ENCODE results near the gene SLC37A1.

The SLC37A1 gene

GRCh38 chr21:42572906-42573495 is 59.3 kb downstream of the SLC37A1 start:
- in situ Hi-C loops (cut with HindIII; ENCODE audit: low sequenced_read_pairs), result no loop called here

- in situ Hi-C loops (cut with HindIII; ENCODE audit: low sequenced_read_pairs), result no loop called here
Observed at GRCh38 chr21:42574234-42575027, 60.8 kb downstream of the SLC37A1 start.

- in situ Hi-C loops (cut with HindIII; ENCODE audit: low sequenced_read_pairs), result no loop called here
Observed at GRCh38 chr21:42575111-42575510, 61.5 kb downstream of the SLC37A1 start.

- in situ Hi-C loops (cut with HindIII; ENCODE audit: low sequenced_read_pairs), result no loop called here
Observed at GRCh38 chr21:42576639-42577038, 63.0 kb downstream of the SLC37A1 start.

GRCh38 chr21:42578034-42578433 is 64.4 kb downstream of the SLC37A1 start:
- in situ Hi-C loops (cut with HindIII; ENCODE audit: low sequenced_read_pairs), result no loop called here

GRCh38 chr21:42578761-42579415 is 65.2 kb downstream of the SLC37A1 start:
- in situ Hi-C loops (cut with HindIII; ENCODE audit: low sequenced_read_pairs), result no loop called here

- in situ Hi-C loops (cut with HindIII; ENCODE audit: low sequenced_read_pairs), result no loop called here
Observed at GRCh38 chr21:42579456-42580075, 65.9 kb downstream of the SLC37A1 start.

- in situ Hi-C loops (cut with HindIII; ENCODE audit: low sequenced_read_pairs), result no loop called here
Observed at GRCh38 chr21:42580076-42580792, 66.6 kb downstream of the SLC37A1 start.

- in situ Hi-C loops (cut with HindIII; ENCODE audit: low sequenced_read_pairs), result no loop called here
Observed at GRCh38 chr21:42580793-42581321, 67.2 kb downstream of the SLC37A1 start.

- in situ Hi-C loops (cut with HindIII; ENCODE audit: low sequenced_read_pairs), result no loop called here
Observed at GRCh38 chr21:42581336-42581992, 67.8 kb downstream of the SLC37A1 start.

- in situ Hi-C loops (cut with HindIII; ENCODE audit: low sequenced_read_pairs), result no loop called here
Observed at GRCh38 chr21:42581993-42582786, 68.5 kb downstream of the SLC37A1 start.

GRCh38 chr21:42582787-42583476 is 69.3 kb downstream of the SLC37A1 start:
- in situ Hi-C loops (cut with HindIII; ENCODE audit: low sequenced_read_pairs), result no loop called here

GRCh38 chr21:42583477-42584295 is 70.0 kb downstream of the SLC37A1 start:
- in situ Hi-C loops (cut with HindIII; ENCODE audit: low sequenced_read_pairs), result no loop called here

GRCh38 chr21:42584296-42584641 is 70.6 kb downstream of the SLC37A1 start:
- in situ Hi-C loops (cut with HindIII; ENCODE audit: low sequenced_read_pairs), result no loop called here

GRCh38 chr21:42585881-42586280 is 72.2 kb downstream of the SLC37A1 start:
- in situ Hi-C loops (cut with HindIII; ENCODE audit: low sequenced_read_pairs), result no loop called here

GRCh38 chr21:42586406-42586805 is 72.8 kb downstream of the SLC37A1 start:
- in situ Hi-C loops (cut with HindIII; ENCODE audit: low sequenced_read_pairs), result no loop called here

- in situ Hi-C loops (cut with HindIII; ENCODE audit: low sequenced_read_pairs), result no loop called here
Observed at GRCh38 chr21:42587036-42587435, 73.4 kb downstream of the SLC37A1 start.
